ENCODE data around the gene ENKUR. TPM values are rescaled to one million over a fixed set of nuclear protein-coding genes. Genes with fewer than 3 reads are reported as not detected.

ENKUR gene
- total RNA-seq, 3 donors from 2014 or later (not counting 1 experiment from before 2014, with no cell fraction given): 0.48 to 3.0 (median 0.73) TPM

DNA sequence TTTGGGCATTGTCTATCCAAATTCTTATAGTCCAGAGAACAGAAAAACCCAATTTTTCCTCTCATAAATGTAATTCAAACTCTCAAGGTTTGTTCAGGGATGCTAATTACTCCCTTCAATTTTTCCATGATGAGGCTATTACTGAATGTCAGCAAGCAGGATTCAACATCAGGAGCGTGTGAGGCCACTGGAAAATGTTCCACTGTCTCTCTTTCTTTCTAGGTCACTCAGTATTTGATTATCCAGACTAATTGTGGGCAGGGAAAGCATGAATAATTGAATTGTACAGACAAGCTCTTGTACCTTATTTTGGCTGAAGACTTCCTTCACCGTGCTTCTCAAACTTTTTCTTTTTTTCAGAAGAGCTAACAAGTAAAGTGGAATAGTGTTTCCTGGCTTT, 31.1 kb upstream of the ENKUR start:
- H3K36me3 Mint-ChIP-seq: no peaks in the 10 kb centered on the region
- TF ChIP-seq, protein P1, sequence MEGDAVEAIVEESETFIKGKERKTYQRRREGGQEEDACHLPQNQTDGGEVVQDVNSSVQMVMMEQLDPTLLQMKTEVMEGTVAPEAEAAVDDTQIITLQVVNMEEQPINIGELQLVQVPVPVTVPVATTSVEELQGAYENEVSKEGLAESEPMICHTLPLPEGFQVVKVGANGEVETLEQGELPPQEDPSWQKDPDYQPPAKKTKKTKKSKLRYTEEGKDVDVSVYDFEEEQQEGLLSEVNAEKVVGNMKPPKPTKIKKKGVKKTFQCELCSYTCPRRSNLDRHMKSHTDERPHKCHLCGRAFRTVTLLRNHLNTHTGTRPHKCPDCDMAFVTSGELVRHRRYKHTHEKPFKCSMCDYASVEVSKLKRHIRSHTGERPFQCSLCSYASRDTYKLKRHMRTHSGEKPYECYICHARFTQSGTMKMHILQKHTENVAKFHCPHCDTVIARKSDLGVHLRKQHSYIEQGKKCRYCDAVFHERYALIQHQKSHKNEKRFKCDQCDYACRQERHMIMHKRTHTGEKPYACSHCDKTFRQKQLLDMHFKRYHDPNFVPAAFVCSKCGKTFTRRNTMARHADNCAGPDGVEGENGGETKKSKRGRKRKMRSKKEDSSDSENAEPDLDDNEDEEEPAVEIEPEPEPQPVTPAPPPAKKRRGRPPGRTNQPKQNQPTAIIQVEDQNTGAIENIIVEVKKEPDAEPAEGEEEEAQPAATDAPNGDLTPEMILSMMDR (IDR thresholded peaks at IDR 0.05): no peak
- no peak overlapping the region for H3K27ac Mint-ChIP-seq
- H3K4me3 Mint-ChIP-seq: no peak overlapping the region
- peaks cover 22 to 47% of the 10 kb centered on the region in 2 donors for H3K27me3 Mint-ChIP-seq (ENCODE audit: low read depth in 2 of 2)
- no peaks in the 10 kb centered on the region for H3K4me1 ChIP-seq (ENCODE audit: control insufficient read depth, insufficient read depth, low read length)
- intact Hi-C loops (cut with micrococcal nuclease): no loop called here
- no peak overlapping the region for H3K27ac ChIP-seq (ENCODE audit: low read length)
- H3K4me3 ChIP-seq (ENCODE audit: low read length): no peak overlapping the region
- no peaks in the 10 kb centered on the region for H3K9me3 ChIP-seq (ENCODE audit: control insufficient read depth, insufficient read depth, low read length)
- no peaks in the 10 kb centered on the region for H3K4me1 Mint-ChIP-seq
- no peak for DNase-seq
- WGBS (ENCODE audit: insufficient coverage): 100% methylated on average over 1 of the region's 2 CpGs
- H3K36me3 ChIP-seq (ENCODE audit: control insufficient read depth, insufficient read depth, low read length): no peaks in the 10 kb centered on the region
- H3K27me3 ChIP-seq (ENCODE audit: control insufficient read depth, insufficient read depth, low read length): peaks cover 2% of the 10 kb centered on the region
- ATAC-seq: no peak
- H3K9me3 Mint-ChIP-seq: no peaks in the 10 kb centered on the region

DNA sequence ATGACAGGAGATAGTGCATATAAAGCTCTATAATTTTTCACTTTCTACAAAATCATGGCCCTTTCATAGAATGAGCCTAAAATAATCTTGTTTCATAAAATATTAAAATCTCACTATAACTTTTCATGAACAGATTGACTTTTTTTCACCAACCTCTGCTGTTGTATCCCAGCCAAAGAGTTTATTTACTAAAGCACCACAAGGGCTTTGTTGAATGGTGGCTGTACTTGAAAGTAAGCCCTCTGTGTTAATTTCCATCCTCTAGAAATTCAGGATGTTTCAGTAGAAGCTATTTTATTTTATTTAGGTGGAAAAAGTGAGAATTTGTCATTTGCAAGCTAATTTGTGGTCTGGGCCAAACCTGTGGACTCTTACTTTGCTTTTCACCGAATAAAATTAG, 30.7 kb upstream of the ENKUR start:
- Mint-ChIP-seq H3K9me3 (no peaks in the 10 kb centered on the region), H3K4me3 (no peak overlapping the region), H3K27ac (no peak overlapping the region), H3K27me3 (ENCODE audit: low read depth in 2 of 2) (peaks cover 22 to 50% of the 10 kb centered on the region in 2 donors), H3K36me3 (no peaks in the 10 kb centered on the region), H3K4me1 (no peaks in the 10 kb centered on the region)
- Histone ChIP-seq H3K36me3 (ENCODE audit: control insufficient read depth, insufficient read depth, low read length) (no peaks in the 10 kb centered on the region), H3K4me3 (ENCODE audit: low read length) (no peak overlapping the region), H3K4me1 (ENCODE audit: control insufficient read depth, insufficient read depth, low read length) (no peaks in the 10 kb centered on the region), H3K9me3 (ENCODE audit: control insufficient read depth, insufficient read depth, low read length) (no peaks in the 10 kb centered on the region), H3K27ac (ENCODE audit: low read length) (no peak overlapping the region), H3K27me3 (ENCODE audit: control insufficient read depth, insufficient read depth, low read length) (peaks cover 2% of the 10 kb centered on the region)
- DNase-seq (no peak), ATAC-seq (no peak)
- intact Hi-C loops (cut with micrococcal nuclease): no loop called here
- 88% methylated on average over 1 of the region's 1 CpG for WGBS (ENCODE audit: insufficient coverage)
- TF ChIP-seq, protein P1 (IDR thresholded peaks at IDR 0.05): no peak

DNA sequence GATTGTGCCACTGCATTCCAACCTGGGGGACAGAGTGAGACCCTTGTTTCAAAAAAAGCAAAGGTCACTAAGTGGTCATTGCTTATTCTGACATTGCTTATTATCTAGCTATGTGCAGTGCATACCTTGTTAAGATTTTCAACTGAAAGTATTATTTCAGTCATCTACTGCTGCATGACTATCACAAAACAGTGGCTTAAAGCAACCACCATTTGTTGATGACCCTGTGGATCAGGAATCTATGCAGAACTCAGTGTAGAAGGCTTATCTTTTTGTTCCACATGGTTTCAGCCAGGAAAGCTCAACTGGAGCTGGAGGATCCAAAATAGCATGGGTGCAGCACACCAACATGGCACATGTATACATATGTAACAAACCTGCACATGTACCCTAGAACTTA, 23.6 kb upstream of the ENKUR start:
- no peaks in the 10 kb centered on the region for H3K36me3 Mint-ChIP-seq
- H3K4me3 Mint-ChIP-seq: no peak overlapping the region
- H3K27ac ChIP-seq (ENCODE audit: low read length): no peak overlapping the region
- H3K4me1 Mint-ChIP-seq: no peaks in the 10 kb centered on the region
- no peaks in the 10 kb centered on the region for H3K36me3 ChIP-seq (ENCODE audit: control insufficient read depth, insufficient read depth, low read length)
- intact Hi-C loops (cut with micrococcal nuclease): no loop called here
- H3K9me3 Mint-ChIP-seq: no peaks in the 10 kb centered on the region
- no peaks in the 10 kb centered on the region for H3K4me1 ChIP-seq (ENCODE audit: control insufficient read depth, insufficient read depth, low read length)
- no peak overlapping the region for H3K4me3 ChIP-seq (ENCODE audit: low read length)
- H3K27me3 Mint-ChIP-seq (ENCODE audit: low read depth in 2 of 2): peaks cover 17 to 42% of the 10 kb centered on the region in 2 donors
- H3K27me3 ChIP-seq (ENCODE audit: control insufficient read depth, insufficient read depth, low read length): peaks cover 5% of the 10 kb centered on the region
- DNase-seq: no peak
- H3K9me3 ChIP-seq (ENCODE audit: control insufficient read depth, insufficient read depth, low read length): no peaks in the 10 kb centered on the region
- no peak overlapping the region for H3K27ac Mint-ChIP-seq
- ATAC-seq: no peak
- TF ChIP-seq, protein P1 (IDR thresholded peaks at IDR 0.05): no peak

DNA sequence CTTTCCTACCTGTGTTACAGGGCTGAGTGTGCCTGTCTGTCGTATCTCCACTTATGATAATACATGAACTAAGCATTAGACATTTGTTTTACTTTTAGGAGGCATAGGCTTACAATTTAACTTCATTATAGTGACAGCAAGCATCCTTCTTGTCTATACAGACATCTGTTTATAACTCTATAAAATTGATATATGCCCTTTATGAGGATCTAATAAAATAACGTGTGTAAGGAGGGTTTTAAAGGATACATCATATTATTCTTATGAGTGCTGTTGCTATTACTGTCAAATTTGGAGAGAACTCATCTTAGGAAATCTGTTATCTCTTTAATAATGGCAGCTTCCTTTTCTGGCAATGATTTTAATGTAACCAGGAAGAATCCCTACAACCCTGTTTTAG, 22.4 kb upstream of the ENKUR start:
- WGBS (ENCODE audit: insufficient coverage): no CpG with 5 or more reads among the region's 2 CpGs
- no peak overlapping the region for H3K4me3 ChIP-seq (ENCODE audit: low read length)
- TF ChIP-seq, protein P1 (IDR thresholded peaks at IDR 0.05): no peak
- DNase-seq (no peak), ATAC-seq (no peak)
- Mint-ChIP-seq H3K36me3 (no peaks in the 10 kb centered on the region), H3K9me3 (no peaks in the 10 kb centered on the region), H3K27me3 (ENCODE audit: low read depth in 2 of 2) (peaks cover 17 to 40% of the 10 kb centered on the region in 2 donors), H3K4me1 (no peaks in the 10 kb centered on the region), H3K4me3 (no peak overlapping the region), H3K27ac (no peak overlapping the region)
- H3K36me3 ChIP-seq (ENCODE audit: control insufficient read depth, insufficient read depth, low read length): no peaks in the 10 kb centered on the region
- H3K9me3 ChIP-seq (ENCODE audit: control insufficient read depth, insufficient read depth, low read length): no peaks in the 10 kb centered on the region
- no peaks in the 10 kb centered on the region for H3K4me1 ChIP-seq (ENCODE audit: control insufficient read depth, insufficient read depth, low read length)
- H3K27me3 ChIP-seq (ENCODE audit: control insufficient read depth, insufficient read depth, low read length): peaks cover 2% of the 10 kb centered on the region
- intact Hi-C loops (cut with micrococcal nuclease): no loop called here
- no peak overlapping the region for H3K27ac ChIP-seq (ENCODE audit: low read length)
